Suprapubic skin (tissue), 4 donors: Measurements from ENCODE around the gene SPATA20.

Experiments used
- EP300 ChIP-seq: sonication (generic); formaldehyde crosslinking; IDR thresholded peaks from one replicate; pipeline ENCODE4 v1.6.1; 2017; ENCODE audit warnings: antibody characterized with exemption
- POLR2A ChIP-seq, 2 donors: fragments of 450-650 bp; IDR thresholded peaks; one replicate each; pipeline ENCODE4 v1.6.1; 2017; ENCODE audit warnings: antibody characterized with exemption in 2 of 2, mild to moderate bottlenecking in 2 of 2, moderate library complexity in 2 of 2
- POLR2AphosphoS5 ChIP-seq, 3 donors: sonication (generic); formaldehyde crosslinking; IDR thresholded peaks; one replicate each; pipeline ENCODE4 v1.6.1; 2017; ENCODE audit warnings: antibody characterized with exemption in 3 of 3
- TF ChIP-seq, protein P1 (sequence below), 2 donors: fragments of 200-600 bp in 1 of 2; fragments of 450-650 bp in 1 of 2; sonication (generic) in 1 of 2; IDR thresholded peaks; one replicate each; pipeline ENCODE4 v1.5.1; 2016 to 2019; ENCODE audit warnings: antibody characterized with exemption in 2 of 2, mild to moderate bottlenecking in 1 of 2, moderate library complexity in 1 of 2

- TF ChIP-seq, protein P1, sequence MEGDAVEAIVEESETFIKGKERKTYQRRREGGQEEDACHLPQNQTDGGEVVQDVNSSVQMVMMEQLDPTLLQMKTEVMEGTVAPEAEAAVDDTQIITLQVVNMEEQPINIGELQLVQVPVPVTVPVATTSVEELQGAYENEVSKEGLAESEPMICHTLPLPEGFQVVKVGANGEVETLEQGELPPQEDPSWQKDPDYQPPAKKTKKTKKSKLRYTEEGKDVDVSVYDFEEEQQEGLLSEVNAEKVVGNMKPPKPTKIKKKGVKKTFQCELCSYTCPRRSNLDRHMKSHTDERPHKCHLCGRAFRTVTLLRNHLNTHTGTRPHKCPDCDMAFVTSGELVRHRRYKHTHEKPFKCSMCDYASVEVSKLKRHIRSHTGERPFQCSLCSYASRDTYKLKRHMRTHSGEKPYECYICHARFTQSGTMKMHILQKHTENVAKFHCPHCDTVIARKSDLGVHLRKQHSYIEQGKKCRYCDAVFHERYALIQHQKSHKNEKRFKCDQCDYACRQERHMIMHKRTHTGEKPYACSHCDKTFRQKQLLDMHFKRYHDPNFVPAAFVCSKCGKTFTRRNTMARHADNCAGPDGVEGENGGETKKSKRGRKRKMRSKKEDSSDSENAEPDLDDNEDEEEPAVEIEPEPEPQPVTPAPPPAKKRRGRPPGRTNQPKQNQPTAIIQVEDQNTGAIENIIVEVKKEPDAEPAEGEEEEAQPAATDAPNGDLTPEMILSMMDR (IDR thresholded peaks at IDR 0.05): no peak
- TF ChIP-seq POLR2AphosphoS5 (IDR thresholded peaks at IDR 0.05) (no peak), POLR2A (IDR thresholded peaks at IDR 0.05) (no peak), EP300 (no peak)
These were observed 11.6 kb upstream of the SPATA20 start for GRCh38 chr17:50535407-50535806.
